HG02610 (cell line): ENCODE results near the gene LMF1.

ENCODE experiments used
- ATAC-seq: cut with Tn5 transposase; IDR thresholded peaks from one replicate; pipeline ENCODE4 v1.9.1; 2021; ENCODE audit warnings: mild to moderate bottlenecking, moderate library complexity; ENCODE audit not compliant: unreplicated experiment

LMF1 gene

GRCh38 chr16:970766-971581 lies at the start of gene LMF1:
Gene LMF1, minus strand, starts transcription at chr16:970984. Its CDS starts 4 bp downstream, at chr16:970980.
- ATAC-seq: peak; percentile 74

GRCh38 chr16:1020091-1020399 lies 49.3 kb upstream of the LMF1 start:
- no peak for ATAC-seq

- ATAC-seq: no peak
These were observed 48.7 kb upstream of the LMF1 start for GRCh38 chr16:1019231-1020090.

GRCh38 chr16:1018447-1019198 lies 47.8 kb upstream of the LMF1 start:
- no peak for ATAC-seq

- ATAC-seq: no peak
These were observed 44.1 kb upstream of the LMF1 start for GRCh38 chr16:1014771-1015495.

- ATAC-seq: no peak
These were observed 43.4 kb upstream of the LMF1 start for GRCh38 chr16:1014221-1014620.

GRCh38 chr16:1013593-1013900 lies 42.8 kb upstream of the LMF1 start:
- ATAC-seq: no peak

- ATAC-seq: no peak
These were observed 42.2 kb upstream of the LMF1 start for GRCh38 chr16:1012722-1013592.

- no peak for ATAC-seq
These were observed 41.4 kb upstream of the LMF1 start for GRCh38 chr16:1012135-1012534.

GRCh38 chr16:1011316-1012082 lies 40.7 kb upstream of the LMF1 start:
- no peak for ATAC-seq

GRCh38 chr16:1010815-1011214 lies 40.0 kb upstream of the LMF1 start:
- ATAC-seq: no peak

GRCh38 chr16:1010251-1010650 lies 39.5 kb upstream of the LMF1 start:
- ATAC-seq: no peak

- ATAC-seq: no peak
These were observed 38.8 kb upstream of the LMF1 start for GRCh38 chr16:1009358-1010150.

GRCh38 chr16:1008085-1008484 lies 37.3 kb upstream of the LMF1 start:
- ATAC-seq: no peak

GRCh38 chr16:1007284-1007850 lies 36.6 kb upstream of the LMF1 start:
- ATAC-seq: no peak

- no peak for ATAC-seq
These were observed 36.0 kb upstream of the LMF1 start for GRCh38 chr16:1006781-1007180.

- ATAC-seq: no peak
These were observed 34.5 kb upstream of the LMF1 start for GRCh38 chr16:1005286-1005685.
